ENCODE data around the gene AGBL2. TPM values are rescaled to one million over a fixed set of nuclear protein-coding genes. Genes with fewer than 3 reads are reported as not detected.
"Not testable (repeated sequence)": the region's sequence is repeated elsewhere in the genome, so short reads cannot be mapped to it uniquely, and the experiment has no call there.

AGBL2 gene
- total RNA-seq, 1 donor from 2014 or later = 0.96 TPM

DNA sequence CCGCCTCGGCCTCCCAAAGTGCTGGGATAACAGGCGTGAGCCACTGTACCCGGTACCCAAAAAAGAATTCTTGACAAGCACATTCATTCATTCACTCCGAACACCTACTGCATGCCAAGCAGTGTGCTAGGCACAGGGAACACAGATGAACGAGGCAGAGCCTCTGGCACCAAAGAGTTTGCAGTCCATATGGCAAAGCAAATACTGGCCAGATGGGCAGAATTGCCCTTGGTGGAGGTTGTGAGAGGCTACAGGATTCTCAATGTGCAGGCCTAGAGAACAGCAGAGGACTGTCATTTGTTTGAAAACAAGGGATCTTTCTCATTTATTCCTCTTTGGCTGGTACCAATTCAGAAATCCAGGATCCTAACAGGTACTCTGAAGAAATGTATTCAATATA is 45.3 kb downstream of the AGBL2 start:
- Histone ChIP-seq H3K36me3 (no peaks in the 10 kb centered on the region), H3K27ac (no peak overlapping the region), H3K4me1 (no peaks in the 10 kb centered on the region), H3K4me3 (no peak overlapping the region), H3K27me3 (no peaks in the 10 kb centered on the region), H3K9me3 (no peaks in the 10 kb centered on the region)
- intact Hi-C loops (cut with DNase I) = no loop called here
- TF ChIP-seq, protein P1, sequence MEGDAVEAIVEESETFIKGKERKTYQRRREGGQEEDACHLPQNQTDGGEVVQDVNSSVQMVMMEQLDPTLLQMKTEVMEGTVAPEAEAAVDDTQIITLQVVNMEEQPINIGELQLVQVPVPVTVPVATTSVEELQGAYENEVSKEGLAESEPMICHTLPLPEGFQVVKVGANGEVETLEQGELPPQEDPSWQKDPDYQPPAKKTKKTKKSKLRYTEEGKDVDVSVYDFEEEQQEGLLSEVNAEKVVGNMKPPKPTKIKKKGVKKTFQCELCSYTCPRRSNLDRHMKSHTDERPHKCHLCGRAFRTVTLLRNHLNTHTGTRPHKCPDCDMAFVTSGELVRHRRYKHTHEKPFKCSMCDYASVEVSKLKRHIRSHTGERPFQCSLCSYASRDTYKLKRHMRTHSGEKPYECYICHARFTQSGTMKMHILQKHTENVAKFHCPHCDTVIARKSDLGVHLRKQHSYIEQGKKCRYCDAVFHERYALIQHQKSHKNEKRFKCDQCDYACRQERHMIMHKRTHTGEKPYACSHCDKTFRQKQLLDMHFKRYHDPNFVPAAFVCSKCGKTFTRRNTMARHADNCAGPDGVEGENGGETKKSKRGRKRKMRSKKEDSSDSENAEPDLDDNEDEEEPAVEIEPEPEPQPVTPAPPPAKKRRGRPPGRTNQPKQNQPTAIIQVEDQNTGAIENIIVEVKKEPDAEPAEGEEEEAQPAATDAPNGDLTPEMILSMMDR (IDR thresholded peaks at IDR 0.05) = no peak
- no peak for ATAC-seq
- DNase-seq = no peak

DNA sequence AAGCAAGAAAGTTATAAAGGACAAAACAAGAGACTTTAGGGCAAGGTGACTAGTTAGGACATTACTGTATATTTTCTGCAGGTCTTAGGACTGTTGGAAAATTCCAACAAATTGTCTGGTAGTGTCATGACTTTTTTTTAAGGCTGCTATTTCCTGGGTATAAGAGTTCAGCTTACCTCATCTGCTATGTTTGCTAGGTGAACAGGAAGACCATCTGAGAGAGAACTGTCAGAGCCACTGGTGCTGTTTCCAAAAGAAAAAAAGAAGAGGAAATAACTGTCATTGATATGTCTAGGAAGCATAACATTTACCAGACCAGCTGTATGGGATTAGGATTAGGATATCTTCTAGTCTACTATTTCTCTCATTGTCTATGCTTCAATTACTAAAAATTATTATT is 46.5 kb downstream of the AGBL2 start:
- intact Hi-C loops (cut with DNase I) = no loop called here
- Histone ChIP-seq H3K27me3 (no peaks in the 10 kb centered on the region), H3K27ac (no peak overlapping the region), H3K9me3 (no peaks in the 10 kb centered on the region), H3K4me3 (no peak overlapping the region), H3K36me3 (no peaks in the 10 kb centered on the region), H3K4me1 (no peaks in the 10 kb centered on the region)
- TF ChIP-seq, protein P1 (IDR thresholded peaks at IDR 0.05) = no peak
- DNase-seq (no peak), ATAC-seq (no peak)

DNA sequence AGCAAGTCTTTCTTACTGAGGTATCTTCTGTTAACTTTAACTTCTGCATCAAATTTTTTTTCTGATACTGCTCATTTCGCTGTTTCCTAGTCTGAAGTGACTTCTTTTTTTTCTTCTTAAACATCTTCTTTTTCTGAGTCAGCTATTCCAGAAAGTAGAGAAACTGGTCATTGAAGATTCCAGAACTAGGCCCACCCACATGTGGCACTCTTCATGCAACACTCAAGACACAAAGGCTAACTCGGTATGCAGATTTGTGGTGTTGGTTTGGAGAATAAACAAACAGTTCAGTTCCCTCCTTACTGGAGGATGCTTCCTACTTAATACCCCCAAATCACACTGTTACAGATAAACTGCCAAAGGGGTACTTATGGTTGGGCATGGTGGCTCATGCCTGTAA is 47.6 kb downstream of the AGBL2 start:
- DNase-seq (no peak), ATAC-seq (no peak)
- H3K4me3 ChIP-seq = no peak overlapping the region
- no peak overlapping the region for H3K27ac ChIP-seq
- TF ChIP-seq, protein P1 (IDR thresholded peaks at IDR 0.05) = no peak
- H3K4me1 ChIP-seq = no peaks in the 10 kb centered on the region
- H3K9me3 ChIP-seq = no peaks in the 10 kb centered on the region
- intact Hi-C loops (cut with DNase I) = no loop called here
- H3K27me3 ChIP-seq = no peaks in the 10 kb centered on the region
- H3K36me3 ChIP-seq = no peaks in the 10 kb centered on the region

DNA sequence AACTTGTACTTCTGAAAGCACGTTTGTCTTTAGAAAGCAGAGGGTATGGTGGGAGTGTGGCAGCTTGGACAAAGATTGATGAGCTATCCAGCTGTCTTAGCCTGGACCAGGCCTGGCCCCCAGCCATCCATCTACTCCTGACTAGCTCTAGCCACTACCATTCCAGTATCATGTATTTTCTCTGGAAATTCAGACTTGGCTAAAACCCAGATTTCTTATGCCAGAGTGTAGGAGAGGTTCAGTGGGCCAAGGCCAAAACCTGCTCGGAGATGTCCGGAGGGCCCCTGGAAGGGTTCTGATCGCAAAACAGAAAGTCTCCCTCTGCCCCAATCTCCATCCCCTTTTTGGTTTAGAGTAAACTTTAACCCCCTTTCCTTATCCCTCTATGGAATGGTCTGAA is 48.0 kb downstream of the AGBL2 start:
- ATAC-seq = no peak
- no peak overlapping the region for H3K4me3 ChIP-seq
- H3K27ac ChIP-seq = no peak overlapping the region
- intact Hi-C loops (cut with DNase I) = no loop called here
- no peaks in the 10 kb centered on the region for H3K36me3 ChIP-seq
- DNase-seq = no peak
- H3K9me3 ChIP-seq = no peaks in the 10 kb centered on the region
- no peaks in the 10 kb centered on the region for H3K27me3 ChIP-seq
- TF ChIP-seq, protein P1 (IDR thresholded peaks at IDR 0.05) = no peak
- H3K4me1 ChIP-seq = no peaks in the 10 kb centered on the region

DNA sequence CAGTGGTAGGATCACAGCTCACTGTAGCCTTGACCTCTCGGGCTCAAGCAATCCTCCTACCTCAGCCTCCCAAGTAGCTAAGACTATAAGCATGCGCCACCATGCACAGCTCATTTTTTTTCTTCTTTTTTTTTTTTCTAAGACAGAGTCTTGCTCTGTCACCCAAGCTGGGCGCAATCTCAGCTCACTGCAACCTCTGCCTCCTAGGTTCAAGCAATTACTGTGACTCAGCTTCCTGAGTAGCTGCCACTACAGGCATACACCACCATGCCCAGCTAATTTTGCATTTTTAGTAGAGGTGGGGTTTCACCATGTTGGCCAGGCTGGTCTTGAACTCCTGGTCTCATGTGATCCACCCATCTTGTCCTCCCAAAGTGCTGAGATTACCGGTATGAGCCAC is 50.2 kb downstream of the AGBL2 start:
- H3K9me3 ChIP-seq; H3K36me3 ChIP-seq; ATAC-seq; DNase-seq; H3K27ac ChIP-seq; H3K4me3 ChIP-seq; intact Hi-C loops (cut with DNase I); H3K27me3 ChIP-seq; H3K4me1 ChIP-seq: not testable (repeated sequence)

- intact Hi-C loops (cut with DNase I) = no loop called here
- no peak overlapping the region for H3K4me3 ChIP-seq
- no peaks in the 10 kb centered on the region for H3K9me3 ChIP-seq
- no peak for DNase-seq
- no peak for ATAC-seq
- H3K27me3 ChIP-seq = no peaks in the 10 kb centered on the region
- no peaks in the 10 kb centered on the region for H3K4me1 ChIP-seq
- H3K36me3 ChIP-seq = no peaks in the 10 kb centered on the region
- TF ChIP-seq, protein P1 (IDR thresholded peaks at IDR 0.05) = no peak
- no peak overlapping the region for H3K27ac ChIP-seq
Observed at GRCh38 chr11:47661245-47661644, 53.9 kb downstream of the AGBL2 start.
